ENCODE measurements around the gene SBNO2.

The SBNO2 gene

DNA sequence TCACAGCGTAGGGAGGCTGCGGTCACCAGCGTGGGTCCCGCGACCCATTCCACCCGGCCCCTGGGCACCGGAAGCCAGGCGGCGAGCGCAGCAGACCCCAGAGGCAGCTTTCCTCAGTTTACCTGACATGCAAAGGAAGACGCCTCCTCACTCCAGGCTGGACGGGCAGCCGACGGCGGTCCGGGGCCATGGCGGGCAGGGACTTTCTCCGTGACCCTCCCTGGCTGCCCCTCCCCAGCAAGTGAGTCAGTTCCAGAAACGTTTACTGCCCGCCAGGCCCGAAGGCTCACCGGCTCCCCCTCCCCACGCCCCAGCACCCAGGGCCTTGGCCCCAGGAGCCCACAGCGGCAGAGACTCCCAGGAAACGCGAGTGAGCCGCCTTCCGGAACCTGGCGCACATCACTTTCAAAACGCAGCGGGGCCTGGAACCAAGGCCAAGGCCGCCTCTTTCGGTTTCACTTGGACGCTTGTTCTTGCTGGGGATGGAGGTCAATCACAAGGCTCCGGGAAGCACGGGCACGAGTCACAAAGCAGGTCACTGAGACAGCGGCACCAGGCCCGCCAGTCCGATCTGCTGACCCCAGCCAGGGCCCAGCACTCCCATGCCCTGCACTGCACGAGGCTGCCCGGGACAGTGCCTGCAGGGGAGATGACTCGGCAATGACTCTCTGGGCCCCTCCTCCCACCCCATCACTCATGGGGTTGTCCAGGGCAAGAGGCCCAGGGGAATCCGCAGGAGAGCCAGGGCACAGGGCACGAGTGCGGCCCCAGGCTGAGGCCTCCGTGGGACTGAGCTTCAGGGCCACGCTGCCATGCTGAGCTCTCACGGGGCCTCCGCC lies 5.3 kb downstream of the SBNO2 start:
- DNase-seq, result no peak

GRCh38 chr19:1167687-1168571 lies 6.1 kb downstream of the SBNO2 start:
- no peak for DNase-seq

GRCh38 chr19:1166872-1167573 lies 7.0 kb downstream of the SBNO2 start:
- DNase-seq, result no peak

DNA sequence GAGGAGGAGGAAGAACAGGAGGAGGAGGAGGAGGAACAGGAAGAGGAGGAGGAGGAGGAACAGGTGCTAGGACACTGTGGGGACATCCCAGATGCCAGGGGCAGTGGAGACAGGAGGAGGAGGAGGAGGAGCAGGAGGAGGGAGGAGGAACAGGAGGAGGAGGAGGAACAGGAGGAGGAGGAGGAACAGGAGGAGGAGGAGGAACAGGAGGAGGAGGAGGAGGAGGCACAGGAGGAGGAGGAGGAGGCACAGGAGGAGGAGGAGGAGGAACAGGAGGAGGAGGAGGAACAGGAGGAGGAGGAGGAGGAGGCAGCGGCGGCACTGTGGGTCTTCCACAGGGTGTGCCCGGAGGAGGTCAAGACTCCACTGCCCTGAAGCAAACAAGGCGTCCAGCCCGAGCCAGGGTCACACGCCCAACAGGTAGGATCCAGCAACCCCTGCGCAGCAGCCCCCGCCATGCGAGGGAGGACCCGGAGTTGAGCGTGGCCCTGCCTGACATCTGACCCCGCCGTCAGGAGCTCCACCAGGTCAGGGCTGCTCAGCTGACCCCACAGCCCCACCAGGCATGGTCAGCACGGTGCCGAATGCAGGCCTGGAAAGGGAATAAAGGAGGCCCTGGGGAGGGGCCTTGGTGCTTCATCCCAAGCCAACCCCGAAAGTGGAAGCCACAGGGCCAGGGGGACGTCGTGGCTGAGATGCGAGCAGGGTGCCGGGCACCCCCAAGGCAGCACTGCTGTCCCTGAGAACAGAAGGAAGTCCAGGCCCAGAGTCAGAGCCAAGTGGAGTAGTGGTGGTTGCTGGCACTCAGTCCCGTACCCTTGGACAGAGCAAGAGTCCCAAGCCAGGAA lies 9.2 kb downstream of the SBNO2 start:
- DNase-seq, result no peak

DNA sequence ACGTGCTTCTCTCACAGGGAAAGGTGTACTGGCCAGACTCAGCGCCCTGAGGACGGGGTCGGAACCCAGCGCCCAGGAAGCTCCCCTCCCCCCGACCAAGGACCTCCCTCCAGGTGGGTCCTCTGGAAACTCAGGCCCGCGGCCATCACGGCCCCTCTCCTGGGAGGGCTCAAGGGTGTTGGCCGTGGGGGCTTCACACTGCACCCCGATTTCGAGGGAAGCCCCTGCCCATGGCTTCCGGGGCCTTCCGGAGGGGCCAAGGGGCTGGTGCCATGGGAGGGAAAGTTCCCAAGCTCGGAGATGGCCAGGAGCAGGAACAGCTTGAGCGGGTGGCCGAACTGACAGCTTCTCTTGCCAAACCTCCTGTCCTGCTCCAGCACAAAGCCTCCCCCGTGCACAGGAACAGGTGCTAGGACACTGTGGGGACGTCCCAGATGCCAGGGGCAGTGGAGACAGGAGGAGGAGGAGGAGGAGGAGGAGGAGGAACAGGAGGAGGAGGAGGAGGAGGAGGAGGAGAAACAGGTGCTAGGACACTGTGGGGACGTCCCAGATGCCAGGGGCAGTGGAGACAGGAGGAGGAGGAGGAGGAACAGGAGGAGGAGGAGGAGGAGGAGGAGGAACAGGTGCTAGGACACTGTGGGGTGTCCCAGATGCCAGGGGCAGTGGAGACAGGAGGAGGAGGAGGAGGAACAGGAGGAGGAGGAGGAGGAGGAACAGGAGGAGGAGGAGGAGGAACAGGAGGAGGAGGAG lies 10.0 kb downstream of the SBNO2 start:
- no peak for DNase-seq

GRCh38 chr19:1163283-1163933 lies 10.7 kb downstream of the SBNO2 start:
- DNase-seq, result no peak

DNA sequence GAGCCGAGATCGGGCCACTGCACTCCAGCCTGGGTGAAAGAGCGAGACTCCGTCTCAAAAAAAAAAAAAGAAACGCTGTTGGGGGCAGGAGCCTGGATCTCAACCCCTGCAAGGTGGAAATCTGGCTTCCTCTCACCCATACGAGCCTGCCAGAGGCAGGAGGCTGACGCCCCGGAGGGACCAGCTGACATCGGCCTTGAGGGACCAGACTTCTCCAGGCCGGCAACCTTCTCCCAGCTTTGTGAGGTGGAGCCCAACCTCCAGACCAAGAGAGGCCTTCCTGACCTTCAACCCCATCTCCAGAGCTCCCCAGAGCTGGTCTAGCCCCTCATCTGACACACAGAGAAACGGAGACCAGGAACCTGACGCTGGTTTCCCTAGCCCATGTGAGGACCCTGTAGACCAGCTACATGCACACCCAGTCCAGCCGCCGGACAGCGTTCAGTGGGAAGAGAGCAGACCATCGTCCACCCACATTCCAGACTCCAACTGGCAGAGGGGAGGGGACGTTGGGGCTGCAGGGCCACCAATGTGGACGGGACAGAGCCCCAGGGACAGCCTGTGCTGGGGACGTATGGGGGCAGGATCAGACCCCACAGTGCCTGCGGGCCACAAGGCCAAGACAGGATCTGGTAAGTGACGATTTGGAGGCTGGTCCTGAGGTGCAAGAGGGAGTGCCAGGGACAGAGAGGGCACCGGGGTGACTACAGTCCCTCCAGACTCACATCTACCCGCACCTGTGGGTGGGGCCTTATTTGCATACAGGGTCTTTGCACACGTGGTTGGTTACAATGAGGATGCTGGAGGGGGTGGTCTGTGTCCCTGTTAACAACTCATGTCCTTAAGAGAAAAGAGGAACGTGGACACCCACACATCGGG lies 11.4 kb downstream of the SBNO2 start:
- DNase-seq, result no peak

- DNase-seq, result no peak
These were observed 12.4 kb downstream of the SBNO2 start for GRCh38 chr19:1161716-1162115.

DNA sequence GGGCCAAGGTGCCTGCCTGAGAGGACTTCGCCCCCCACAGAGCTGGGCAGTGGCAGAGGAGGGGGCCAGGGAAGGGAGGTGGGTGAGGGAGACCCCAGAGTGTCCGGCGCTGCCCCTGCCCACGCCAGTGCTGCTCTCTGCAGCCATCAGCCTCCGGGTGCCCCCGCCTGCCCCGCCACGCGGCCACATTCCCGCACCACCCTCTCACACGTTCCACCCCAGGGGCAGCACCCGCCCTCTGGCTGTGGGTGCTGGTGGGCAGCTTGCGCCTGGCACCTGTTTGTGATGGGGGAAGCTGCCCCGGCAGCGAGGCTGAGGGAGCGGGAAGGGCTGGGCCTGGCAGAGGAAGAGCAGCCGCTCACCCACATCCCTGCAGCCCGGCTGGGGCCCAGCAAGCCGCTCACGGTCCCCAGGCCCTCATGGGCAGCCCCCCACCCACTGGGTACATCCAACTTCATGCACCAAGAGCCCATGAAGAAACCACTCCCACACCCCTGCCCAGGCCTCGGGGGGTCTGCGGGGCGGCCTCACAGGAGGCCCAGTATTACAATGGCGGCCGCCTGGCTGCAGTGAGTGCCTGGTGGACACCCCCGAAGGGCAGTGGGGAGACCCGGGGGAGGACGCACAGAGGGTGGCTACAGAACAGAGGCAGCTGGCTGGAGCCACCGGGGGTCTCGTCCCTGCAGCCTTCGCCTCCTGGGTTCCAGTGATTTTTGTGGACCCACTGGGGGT lies 14.0 kb downstream of the SBNO2 start:
- no peak for DNase-seq

DNA sequence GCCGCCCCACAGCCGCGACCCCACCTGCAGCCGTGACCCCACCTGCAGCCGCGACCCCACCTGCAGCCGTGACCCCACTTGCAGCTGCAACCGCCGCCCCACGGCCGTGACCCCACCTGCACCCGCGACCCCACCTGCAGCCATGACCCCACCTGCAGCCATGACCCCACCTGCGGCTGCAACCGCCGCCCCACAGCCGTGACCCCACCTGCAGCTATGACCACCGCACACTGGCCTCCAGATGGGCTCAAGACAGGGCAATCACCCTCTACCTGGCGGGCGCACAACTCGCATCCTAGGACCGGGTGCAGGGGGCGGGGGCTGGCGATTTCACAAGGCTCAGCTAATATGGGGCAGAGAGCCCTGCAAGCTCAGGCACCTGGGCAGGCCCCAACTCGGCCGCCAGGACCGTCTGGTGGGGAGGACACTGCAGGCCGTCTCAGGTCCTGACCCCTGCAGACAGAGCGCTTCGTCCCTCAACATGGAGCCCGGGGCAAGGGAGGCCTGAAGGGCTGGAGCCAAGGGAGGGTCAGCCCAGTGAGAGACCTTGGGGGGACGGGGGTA lies 15.1 kb downstream of the SBNO2 start:
- no peak for DNase-seq

GRCh38 chr19:1157931-1158884 lies 15.9 kb downstream of the SBNO2 start:
- DNase-seq, result no peak

GRCh38 chr19:1156830-1157615 lies 17.0 kb downstream of the SBNO2 start:
- DNase-seq, result no peak

DNA sequence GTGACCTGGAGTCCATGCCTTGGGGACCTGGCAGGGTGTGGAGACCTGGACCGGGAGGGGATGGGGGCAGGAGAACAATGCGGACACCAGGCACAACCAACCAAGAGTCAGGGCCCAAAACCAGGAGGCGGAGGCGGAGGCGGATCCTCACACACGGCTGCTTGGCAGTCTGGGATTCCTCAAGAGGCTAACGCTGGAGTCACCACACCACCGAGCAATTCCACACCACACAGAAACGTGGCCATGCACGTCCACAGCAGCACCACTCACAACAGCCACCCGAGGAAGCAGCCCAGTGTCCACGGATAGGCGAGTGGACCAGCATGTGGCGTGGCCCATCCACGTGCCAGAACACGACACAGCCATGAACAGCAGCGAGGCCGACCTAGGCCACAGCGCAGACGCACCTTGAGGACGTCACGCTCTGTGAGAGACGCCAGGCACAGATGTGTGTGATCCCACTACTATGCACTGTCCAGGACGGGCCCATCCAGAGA lies 17.7 kb downstream of the SBNO2 start:
- no peak for DNase-seq

- no peak for DNase-seq
These were observed 18.4 kb downstream of the SBNO2 start for GRCh38 chr19:1155352-1156304.

DNA sequence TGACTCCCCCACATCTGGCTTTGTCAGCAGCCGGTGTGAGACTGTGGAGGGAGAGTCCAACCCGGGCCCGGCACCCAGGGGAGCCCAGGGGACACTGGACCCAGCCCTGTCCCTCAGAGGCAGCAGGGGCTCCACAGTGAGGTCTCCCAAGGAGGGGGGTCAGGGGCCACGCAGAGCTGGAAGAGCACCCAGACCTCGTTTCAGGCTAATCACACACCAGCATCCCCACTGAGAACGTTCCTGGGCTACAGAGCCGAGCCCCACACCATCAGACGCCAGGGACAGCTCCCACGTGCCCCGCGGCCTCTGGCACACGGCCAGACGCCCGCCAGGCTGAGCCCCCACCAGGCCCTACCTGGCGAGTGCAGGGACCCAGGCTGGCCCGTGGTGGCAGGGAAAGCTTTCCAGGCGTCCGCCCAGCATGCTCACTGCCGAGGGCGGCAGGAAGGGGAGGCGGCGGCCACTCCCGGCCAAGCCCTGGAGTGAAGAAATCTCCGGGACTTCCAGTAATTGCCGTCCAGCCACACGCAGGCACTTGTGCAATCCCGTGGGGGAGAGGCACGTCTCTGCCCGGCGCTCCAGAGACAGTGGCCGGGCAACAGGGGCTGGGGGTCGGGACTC lies 19.2 kb downstream of the SBNO2 start:
- DNase-seq, result no peak

All from NCI-H2081 (cell line).